HG03442 (cell line): Measurements from ENCODE around the gene HIGD2A.
"Not testable (repeated sequence)": the region's sequence is repeated elsewhere in the genome, so short reads cannot be mapped to it uniquely, and the experiment has no call there.

Experiments
- ATAC-seq: cut with Tn5 transposase; IDR thresholded peaks from one replicate; pipeline ENCODE4 v1.9.1; 2021; ENCODE audit warnings: mild to moderate bottlenecking, moderate library complexity; ENCODE audit not compliant: unreplicated experiment

The HIGD2A gene

DNA sequence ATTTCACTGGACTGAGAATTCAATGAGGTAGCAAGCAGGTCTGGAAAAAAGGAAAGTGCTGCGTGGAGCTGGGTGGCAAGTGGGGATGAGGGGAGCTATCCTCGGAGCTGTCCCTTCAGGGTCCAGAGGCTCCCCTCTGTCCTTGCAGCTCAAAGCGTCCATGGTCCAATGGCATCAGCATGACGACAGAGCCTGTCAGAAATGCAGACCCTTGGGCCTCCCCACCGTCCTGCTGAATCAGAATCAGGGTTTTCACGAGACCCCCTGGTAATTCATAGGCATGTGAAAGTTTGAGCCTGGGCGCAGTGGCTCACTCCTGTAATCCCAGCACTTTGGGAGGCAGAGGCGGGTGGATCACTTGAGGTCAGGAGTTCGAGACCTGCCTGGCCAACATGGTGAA is 5.5 kb downstream of the HIGD2A start:
- ATAC-seq = no peak

DNA sequence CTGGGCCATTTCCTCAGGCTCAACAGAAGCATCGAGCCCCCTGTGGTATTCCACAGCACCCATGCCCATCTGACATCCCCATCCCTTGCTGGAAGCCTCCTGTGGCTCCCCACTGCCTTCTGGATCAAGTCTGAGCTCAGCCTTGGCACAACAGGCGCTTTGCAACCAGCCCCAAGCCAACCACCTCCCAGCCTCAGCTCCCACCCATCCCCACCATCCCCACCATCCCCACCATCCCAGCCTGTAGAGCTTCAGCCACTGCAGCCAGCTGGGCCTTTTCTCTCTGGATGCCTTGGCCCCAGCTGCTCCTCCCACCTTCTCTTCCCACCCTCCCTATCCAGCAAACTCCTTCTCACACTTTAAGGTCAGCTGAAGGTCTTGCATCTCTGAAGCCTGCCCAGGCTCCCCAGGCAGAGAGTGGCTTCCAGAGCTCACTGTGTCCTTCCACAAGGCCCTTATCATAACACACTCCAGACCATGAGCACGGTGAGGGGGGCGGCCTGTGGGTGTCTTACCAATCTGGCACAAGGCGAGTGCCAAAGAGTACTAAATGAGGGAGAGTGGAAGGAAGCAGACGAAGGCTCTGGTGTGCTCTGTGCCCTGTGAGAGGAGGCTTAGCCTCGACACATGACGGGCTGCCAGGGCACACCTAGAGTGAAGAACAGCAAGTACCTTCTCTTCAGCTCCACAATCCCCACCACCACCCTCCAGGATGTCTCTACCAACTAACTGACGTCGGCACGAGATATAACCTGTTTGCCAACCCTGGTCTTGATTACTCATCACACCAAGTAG is 6.5 kb downstream of the HIGD2A start:
- ATAC-seq = no peak

DNA sequence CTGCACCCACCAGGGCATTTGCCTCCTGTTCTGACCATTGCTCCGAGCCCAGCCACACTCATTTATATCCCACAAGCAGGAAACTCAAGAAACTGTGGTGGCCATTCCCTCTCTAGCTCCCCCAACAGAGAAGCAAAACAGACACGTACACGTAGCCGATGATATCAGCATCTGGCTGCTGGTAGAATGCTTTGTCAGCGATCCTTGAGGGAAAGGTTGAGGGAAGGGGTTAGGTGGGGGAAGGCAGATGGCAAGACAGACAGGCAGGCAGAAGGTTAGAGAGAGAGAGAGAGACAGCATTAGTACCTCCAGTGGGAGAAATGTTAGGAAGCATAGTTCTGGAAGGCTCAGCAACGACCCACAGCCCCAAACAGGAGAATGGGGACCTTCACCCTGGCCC is 7.8 kb downstream of the HIGD2A start:
- ATAC-seq = no peak

DNA sequence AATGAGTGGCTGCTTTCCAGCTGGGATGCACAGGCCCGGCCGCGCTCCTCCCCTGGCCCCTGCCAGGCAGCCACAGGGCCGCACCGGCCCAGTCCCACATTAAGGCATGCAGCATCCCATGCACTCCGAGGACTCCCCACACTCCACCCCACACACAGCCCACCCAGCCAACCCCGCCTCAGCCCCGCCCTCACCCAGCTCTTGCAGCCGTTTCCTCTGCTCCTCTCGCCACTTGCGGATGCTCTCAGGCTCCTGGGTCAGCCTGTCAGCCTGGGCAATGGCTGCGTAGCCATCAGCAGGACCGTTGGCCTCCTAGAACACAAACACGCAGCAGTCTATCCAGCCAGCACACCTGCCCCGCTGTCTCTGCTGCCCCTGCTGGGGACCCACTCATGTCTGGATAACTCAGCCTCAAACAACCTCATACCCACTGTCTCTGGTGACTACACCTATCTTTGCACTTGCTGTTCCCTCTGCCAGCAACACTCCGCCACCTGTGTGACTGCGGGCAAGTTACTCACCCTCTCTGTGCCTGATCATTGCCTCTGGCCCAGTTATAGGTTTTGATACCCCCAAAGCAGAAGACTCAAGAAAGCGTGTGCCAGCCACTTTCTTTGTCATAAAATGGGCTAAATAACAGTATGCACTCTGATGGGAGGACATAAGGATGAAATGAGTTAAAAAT is 9.3 kb downstream of the HIGD2A start:
- no peak for ATAC-seq

DNA sequence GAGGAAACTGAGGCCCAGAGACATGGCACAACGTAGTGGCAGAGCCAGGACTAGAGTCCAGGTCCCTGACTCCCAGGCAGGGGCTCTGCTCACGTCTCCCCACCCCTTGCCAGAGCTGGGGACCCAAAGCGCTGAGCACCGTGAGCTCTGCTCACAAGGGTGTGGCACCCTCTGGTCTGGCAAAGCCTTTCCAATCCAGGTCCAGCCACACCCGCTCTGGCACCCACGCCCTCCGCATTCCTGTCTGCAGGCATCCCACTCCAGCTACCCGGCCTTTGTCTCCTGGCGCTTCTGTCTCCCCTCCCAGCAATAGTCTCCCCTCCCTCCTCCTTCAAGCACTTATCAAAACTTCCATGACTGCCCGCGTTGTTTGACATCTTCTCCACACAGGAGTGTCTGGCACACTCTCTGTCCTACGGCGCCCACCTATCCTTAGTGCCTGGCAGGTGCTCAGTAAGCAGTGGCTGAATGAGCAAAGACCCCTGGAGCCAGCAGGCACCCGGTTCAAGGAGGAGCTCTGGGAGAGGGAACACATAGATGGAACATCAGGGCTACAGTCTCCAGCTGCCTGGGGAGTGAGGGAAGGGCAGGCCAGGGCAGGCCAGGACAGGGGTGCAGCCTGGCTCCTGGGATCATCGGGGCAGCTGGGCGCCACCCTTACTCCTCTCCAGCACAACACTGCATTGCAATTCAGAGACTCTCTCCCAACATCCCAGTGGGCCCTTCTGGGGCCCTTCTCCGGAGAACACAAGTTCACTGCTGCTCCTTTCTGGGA is 12.0 kb downstream of the HIGD2A start:
- ATAC-seq = no peak

DNA sequence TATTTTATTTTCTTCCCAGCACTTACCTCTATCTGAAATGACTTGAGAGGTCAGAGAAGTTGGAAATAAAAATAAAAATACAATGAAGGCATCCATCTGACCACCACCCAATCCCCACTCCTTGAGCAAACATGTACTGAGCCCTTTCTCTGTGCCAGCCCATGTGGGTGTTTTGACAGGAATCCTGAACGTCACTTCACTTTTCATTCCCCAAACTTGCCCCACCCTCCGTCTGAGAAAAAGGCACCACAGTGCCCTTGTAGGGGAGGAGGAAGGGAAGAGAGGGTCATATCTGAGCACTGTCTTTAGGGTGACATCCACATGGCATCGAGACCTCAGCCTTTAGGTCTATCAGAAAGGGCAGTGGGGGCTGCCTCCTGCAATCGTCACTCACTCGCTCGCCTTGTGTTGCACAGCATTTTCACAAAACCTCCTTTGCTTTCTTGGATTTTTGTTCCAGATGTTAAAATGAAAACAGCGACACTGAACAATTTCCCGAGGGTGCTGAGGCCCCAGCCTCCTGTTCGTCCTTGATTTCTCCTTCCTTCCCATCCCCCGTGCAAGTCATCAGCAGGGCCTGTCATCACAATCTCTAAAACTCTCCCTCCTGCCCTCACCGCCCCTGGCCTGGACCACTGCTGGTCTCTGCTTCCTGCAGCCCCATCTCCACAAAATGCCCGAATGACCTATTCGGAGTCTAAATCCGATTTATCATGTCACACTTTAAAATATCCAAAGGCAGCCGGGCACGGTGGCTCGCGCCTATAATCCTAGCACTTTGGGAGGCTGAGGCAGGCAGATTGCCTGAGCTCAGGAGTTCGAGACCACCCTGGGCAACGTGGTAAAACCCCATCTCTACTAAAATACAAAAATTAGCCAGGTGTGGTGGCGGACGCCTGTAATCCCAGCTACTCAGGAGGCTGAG is 13.0 kb downstream of the HIGD2A start:
- no peak for ATAC-seq

DNA sequence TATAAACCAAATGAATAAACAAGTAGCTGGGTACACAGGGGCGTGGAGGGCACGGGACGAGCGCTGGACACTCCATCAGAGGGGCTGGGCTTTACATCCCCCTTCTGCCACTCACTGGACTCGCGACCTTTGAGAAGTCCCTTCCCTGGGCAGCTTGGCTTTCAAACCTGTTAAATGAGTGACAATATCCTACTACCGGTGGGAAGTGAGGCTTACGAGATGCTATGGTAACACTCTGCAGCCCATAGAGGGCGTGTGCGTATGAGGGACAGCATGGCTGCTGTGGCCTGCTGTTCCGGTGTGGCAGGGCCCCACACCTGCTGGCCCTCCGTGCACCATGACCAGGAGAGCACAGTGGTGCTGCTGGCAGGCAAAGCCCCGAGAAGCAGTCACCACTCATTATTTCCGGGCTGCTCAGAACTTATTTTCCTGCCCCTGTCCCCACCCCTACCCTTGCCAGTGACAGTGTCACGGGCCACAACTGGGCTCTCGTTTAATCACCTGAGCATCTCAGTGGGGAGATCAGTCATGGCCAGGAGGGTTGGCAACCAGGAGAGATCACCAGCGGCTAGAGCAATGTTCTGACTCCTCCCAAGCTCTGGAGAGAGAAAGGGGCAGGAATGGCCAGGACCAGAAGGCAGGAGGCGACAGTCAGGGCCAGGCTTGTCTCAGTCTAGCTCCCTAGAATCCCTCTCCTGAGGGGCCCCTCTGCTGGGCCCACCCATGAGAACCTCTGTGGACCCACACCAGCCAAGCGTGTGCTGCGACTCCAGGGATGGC is 17.3 kb downstream of the HIGD2A start:
- ATAC-seq = no peak

DNA sequence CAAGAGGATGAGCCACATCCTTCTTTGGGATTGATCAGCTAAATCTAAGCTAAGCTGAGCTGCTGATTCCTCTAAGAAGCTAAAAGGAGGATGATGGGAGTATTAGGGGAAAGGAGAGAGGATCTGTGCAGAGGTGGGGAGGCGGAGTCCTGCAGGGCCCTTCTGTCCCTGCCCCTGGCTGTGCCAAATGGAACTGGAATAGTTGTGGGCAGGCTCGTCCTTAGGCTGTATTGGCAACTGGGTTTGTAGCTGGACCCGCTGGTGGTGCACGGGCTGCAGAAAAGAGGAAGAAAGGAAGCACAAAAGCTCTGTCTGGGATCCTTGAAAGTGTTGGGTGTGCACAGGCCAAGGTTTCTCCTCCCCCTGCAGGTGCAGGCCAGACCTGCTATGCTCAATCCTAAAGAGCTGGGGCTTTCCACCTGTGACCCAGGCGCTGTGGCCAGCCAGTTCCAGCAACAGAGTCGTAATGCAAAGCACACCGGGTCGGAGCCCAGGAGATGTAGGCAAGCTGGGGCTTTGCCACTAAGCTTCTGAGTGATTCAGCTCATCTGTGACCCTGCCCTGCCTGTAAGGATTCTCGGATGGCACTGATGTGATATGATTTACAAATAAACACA is 18.0 kb downstream of the HIGD2A start:
- no peak for ATAC-seq

DNA sequence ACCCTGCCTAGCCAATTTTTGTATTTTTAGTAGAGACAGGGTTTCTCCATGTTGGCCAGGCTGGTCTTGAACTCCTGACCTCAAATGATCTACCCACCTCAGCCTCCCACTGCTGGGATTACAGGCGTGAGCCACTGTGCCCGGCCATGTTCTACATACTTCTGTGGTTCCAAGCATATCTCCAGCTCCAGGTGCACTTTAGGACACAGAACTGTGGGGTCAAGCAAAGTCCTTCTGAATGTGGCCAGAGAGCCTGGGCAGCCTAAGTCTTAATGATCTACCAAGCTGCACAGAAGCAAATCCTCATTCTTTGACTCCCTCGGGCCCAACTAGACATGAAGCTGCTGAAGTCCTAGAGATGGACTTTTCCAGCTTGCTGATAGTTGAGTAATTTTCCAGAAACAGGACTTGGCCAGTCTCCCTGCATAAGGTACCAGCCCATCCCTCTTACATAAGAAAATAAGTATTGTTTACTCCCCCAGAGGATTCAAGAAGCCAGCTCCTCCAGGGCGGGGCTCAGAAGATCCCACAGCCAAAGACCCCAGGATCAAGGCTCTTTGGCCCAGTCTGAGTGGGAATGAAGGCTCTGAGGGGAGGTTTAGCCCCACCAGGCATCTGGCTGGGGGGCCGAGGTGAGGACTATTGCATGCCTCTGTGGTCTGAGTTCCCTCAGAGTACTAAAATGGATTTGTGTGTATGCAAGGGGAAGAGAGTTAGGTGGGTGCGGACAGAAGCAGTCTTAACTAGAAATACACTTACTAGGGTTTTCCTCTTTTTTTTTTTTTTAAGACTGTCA is 19.1 kb downstream of the HIGD2A start:
- ATAC-seq = no peak

DNA sequence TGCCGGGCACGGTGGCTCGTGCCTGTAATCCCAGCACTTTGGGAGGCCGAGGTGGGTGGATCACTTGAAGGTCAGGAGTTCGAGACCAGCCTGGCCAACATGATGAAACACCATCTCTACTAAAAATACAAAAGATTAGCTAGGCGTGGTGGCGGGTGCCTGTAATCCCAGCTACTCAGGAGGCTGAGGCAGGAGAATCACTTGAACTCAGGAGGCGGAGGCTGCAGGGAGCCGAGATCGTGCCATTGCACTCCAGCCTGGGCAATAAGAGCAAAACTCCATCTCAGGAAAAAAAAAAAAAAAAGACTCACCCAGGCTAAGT is 19.7 kb downstream of the HIGD2A start:
- ATAC-seq = not testable (repeated sequence)

DNA sequence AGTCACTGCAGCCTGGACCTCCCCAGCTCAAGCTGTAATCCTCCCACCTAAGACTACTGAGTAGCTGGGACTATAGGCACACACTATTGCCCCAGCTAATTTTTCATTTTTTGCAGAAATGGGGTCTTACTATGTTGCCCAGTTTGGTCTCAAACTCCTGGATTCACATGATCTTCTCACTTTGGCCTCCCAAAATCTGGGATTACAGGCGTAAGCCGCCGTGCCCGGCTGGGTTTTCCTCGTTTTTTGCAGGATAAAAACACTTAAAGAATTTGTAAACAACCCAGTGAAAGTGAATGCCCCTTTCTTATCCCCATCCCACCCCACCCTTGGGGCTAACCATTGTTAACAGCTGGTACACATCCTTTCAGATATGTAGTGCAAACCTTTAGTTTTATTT is 20.0 kb downstream of the HIGD2A start:
- ATAC-seq = no peak

DNA sequence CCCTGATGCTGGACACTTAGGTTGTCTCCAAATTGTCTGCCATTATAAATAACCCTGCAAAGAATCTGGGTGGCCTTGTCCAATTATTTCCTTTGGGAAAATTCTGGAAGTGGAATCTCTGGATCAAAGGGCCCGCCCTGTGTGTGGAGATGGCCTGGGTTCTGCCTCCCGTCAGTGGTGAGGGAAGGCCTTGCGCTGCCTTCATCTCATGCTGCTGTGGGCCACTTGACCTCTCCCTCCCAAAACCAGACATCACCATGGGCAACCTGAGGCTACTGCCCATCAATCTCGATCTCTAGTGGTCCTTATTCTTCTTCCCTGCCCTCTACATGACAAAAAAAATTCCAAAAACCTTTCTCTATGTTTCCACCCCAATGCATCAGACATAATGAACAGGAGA is 21.2 kb downstream of the HIGD2A start:
- ATAC-seq = no peak

DNA sequence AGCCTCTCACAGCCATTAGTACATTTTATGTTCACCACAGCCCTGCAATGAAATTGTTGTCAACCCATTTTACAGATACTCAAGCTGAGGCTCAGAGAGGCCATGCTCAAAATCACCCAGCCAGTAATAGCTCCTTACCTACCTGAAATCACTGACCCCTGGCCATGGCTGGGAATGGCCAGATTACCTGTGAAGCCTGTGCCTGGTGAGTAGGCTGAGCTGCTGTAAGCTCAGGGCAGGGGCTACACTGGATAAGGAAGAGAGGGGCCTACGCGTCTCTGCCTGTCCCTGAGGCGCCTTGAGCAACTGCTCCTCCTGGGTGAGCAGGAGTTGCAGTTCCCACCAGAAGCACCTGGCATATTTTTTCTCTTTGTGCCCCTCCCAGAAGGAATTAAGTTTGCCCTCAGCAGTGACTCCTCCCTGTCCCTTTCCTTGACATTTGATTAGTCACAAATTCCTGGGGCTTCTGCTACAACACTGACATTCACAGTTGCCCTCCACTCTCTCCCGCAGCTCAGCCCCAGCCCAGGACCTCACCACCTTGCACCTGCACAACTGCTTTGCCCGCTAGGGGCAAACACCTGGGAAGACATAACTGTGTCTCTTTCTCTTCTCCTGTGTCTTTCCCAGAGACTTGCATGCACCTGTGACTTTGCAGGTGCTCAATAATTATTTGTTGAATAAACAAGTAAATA is 22.1 kb downstream of the HIGD2A start:
- ATAC-seq = no peak

DNA sequence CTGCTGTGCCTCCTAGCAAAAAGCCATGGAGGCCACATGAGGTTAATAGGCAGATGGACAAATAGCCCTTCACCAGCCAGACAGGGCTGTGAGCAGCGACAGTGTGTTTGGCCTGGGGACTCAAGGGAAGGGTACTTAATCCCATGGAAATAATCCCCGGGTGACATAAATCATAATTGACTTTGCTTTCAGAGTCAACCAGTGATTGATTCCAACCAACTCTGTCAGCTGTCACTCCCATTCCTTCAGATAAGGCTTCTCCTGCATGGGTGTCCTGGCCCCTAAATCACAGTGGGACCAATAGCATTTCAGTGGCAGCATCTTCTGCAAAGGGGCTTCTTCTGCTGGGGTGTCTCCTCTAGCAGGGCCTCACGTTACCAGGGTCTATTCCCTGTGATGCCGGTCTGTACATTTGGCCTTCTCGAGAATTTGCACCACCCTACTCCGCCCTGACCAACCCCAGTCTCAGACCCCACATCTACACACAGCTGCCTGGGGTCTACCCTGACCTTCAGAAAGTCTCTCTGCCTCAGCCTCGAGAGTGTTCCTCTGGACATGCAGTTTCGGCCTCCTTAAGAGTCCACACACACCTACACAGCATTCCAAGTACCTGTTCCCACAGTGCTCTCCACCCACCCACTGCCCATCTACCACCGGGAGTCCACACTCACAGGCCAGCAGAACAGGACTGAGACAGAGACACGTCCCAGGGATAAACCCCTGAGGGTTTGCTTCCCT is 24.1 kb downstream of the HIGD2A start:
- no peak for ATAC-seq

DNA sequence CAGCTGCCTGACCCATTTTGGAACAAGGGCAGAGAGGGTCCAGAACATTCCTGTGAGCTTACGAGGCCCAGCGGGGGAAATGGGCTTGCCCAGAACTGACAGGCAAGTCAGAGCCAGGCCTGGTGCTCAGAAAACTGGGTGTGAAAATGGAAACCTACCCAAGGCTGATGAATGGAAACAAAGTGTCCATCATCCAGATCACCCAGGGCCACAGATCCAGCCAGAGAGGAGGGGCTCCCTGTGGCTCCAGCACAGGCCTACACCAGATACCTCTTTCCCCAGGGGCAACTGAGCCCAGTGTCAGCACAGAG is 24.7 kb downstream of the HIGD2A start:
- ATAC-seq = no peak

DNA sequence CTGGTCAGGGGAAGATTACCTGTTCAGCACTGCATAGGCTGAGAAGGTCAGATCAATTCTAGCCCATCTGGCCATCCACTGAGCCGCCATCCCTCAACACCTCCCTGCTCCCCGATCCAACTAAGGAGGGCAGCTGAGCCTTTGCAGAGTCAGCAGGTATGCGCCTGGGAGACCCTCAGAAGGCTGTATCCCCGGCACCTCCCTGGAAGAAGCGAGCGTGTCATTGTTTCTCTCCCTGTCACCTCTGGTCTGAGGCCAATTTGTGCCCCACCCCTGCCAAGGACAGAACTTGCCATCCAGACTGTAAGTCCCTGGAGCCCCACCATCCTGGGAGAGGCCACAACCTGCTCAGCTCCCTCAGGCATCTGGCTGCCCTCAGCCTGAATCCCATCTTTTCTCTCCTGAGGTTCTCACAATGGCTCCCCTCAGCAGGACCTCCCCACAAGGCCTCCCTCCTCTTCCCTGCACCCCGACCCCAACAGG is 25.2 kb downstream of the HIGD2A start:
- no peak for ATAC-seq

DNA sequence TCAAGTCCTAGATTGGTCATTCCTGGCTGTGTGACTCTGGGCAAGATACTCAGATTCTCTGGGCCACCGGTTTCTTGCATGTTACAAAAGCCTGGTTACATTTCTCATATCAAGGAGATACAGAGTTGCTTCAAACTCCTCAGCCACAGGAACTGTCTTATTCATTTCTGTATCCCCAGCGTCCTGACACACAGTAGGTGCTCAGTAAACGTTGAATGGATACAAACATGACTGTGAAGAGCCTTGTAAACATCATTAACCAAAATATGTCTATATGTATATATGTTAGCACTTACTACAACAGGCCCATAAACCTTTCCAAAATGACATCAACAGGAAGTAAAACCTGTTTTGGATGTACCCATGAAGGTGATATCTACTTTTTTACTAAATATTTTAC is 26.2 kb downstream of the HIGD2A start:
- no peak for ATAC-seq
